B cell (primary cell): ENCODE data around the gene DDX28. TPM values are rescaled to one million over a fixed set of nuclear protein-coding genes. Genes with fewer than 3 reads are reported as not detected.
A peak's percentile ranks its signal among the peaks of the same experiment; 100 is the strongest.

Source experiments
- ATAC-seq: fragments of 200-7000 bp; cut with Tn5 transposase; one replicate; pipeline ENCODE4 v1.10.0; 2021; ENCODE audit warnings: low read depth, mild to moderate bottlenecking, moderate number of reproducible peaks, moderate library complexity
- CTCF ChIA-PET: fragments of 350-600 bp; sonication (Branson Sonifier 250); formaldehyde crosslinking; loops from one replicate; lab custom pipeline; 2021; ENCODE audit warnings: antibody characterized with exemption, inconsistent platforms; lab: Charles Lee
- POLR2A ChIA-PET: fragments of 350-600 bp; sonication (Branson Sonifier 250); formaldehyde crosslinking; loops from one replicate; lab custom pipeline; 2021; ENCODE audit warnings: antibody characterized with exemption; lab: Charles Lee
- DNase-seq: peaks from one replicate; pipeline ENCODE4 v3.0.0; 2013
- H2AFZ ChIP-seq: 2 replicates; pipeline ENCODE4 v1.6.1; 2012; ENCODE audit warnings: mild to moderate bottlenecking, low read depth, low read length; ENCODE audit not compliant: insufficient read depth, poor library complexity, severe bottlenecking
- H3K27ac ChIP-seq, 2 donors: 1 replicate in 1 of 2; 2 replicates in 1 of 2; pipeline ENCODE4 v1.5.1; 2012 to 2013; ENCODE audit warnings: low read length in 2 of 2, mild to moderate bottlenecking in 2 of 2, moderate library complexity in 1 of 2
- H3K27me3 ChIP-seq, 4 experiments: fragments of 200-600 bp in 1 of 4; sonication (generic) in 1 of 4; replicated peaks in 1 of 4; 1 replicate in 2 of 4; 2 replicates in 2 of 4; pipeline versions ENCODE4 v1.6.1 to v1.7.0; 2013 to 2016; ENCODE audit warnings: low read length in 3 of 4, mild to moderate bottlenecking in 2 of 4, mixed read lengths in 1 of 4, moderate library complexity in 1 of 4; ENCODE audit not compliant: insufficient read depth in 4 of 4, control insufficient read depth in 3 of 4; ENCODE audit errors: control extremely low read depth in 1 of 4
- H3K36me3 ChIP-seq, 2 experiments: replicated peaks in 1 of 2; 1 replicate in 1 of 2; 2 replicates in 1 of 2; pipeline versions ENCODE4 v1.6.1 to v1.7.1; 2013; ENCODE audit warnings: low read length in 1 of 2; ENCODE audit not compliant: insufficient read depth in 2 of 2, control insufficient read depth in 1 of 2; ENCODE audit errors: control extremely low read depth in 1 of 2, extremely low read depth in 1 of 2
- H3K4me1 ChIP-seq, 2 donors: fragments of 200-600 bp in 1 of 2; sonication (generic) in 1 of 2; 1 replicate in 1 of 2; 2 replicates in 1 of 2; pipeline versions ENCODE4 v1.5.1 to v1.6.1; 2013 to 2017; ENCODE audit warnings: low read length in 2 of 2; ENCODE audit not compliant: control insufficient read depth in 2 of 2, insufficient read depth in 2 of 2
- H3K4me2 ChIP-seq: replicated peaks from 2 replicates; pipeline ENCODE3; 2012; ENCODE audit warnings: mild to moderate bottlenecking, low read depth, low read length; ENCODE audit not compliant: poor library complexity, severe bottlenecking
- H3K4me3 ChIP-seq, 5 experiments: fragments of 200-600 bp in 1 of 5; sonication (generic) in 1 of 5; 1 replicate in 3 of 5; 2 replicates in 2 of 5; pipeline versions ENCODE4 v1.5.1 to v1.7.0; 2011 to 2016; ENCODE audit warnings: low read length in 4 of 5, mild to moderate bottlenecking in 4 of 5, low read depth in 2 of 5, control low read depth in 1 of 5, moderate library complexity in 1 of 5; ENCODE audit not compliant: insufficient read depth in 1 of 5; ENCODE audit errors: control extremely low read depth in 1 of 5, extremely low read depth in 1 of 5
- H3K79me2 ChIP-seq: fragments of 200-600 bp; sonication (generic); one replicate; pipeline ENCODE4 v1.6.0; 2016; ENCODE audit warnings: low read length; ENCODE audit not compliant: control insufficient read depth, insufficient read depth
- H3K9ac ChIP-seq: fragments of 200-600 bp; sonication (generic); 2 replicates; pipeline ENCODE4 v1.6.1; 2017; ENCODE audit warnings: mild to moderate bottlenecking, low read length, moderate library complexity
- H3K9me3 ChIP-seq, 3 donors: one replicate each; pipeline versions ENCODE4 v1.6.1 to v1.7.1; 2013; ENCODE audit warnings: low read length in 2 of 3; ENCODE audit not compliant: control insufficient read depth in 2 of 3, insufficient read depth in 1 of 3; ENCODE audit errors: control extremely low read depth in 1 of 3
- H4K20me1 ChIP-seq: 2 replicates; pipeline ENCODE4 v1.6.0; 2012; ENCODE audit warnings: mild to moderate bottlenecking, low read length; ENCODE audit not compliant: insufficient read depth, control insufficient read depth, poor library complexity, severe bottlenecking
- H3K27ac Mint-ChIP-seq: one replicate; pipeline ENCODE4 v1.8.0; 2021; ENCODE audit warnings: mixed read lengths
- H3K27me3 Mint-ChIP-seq: one replicate; pipeline ENCODE4 v1.8.0; 2021; ENCODE audit warnings: mixed read lengths
- H3K4me1 Mint-ChIP-seq: one replicate; pipeline ENCODE4 v1.8.0; 2021; ENCODE audit warnings: mixed read lengths
- H3K4me3 Mint-ChIP-seq: one replicate; pipeline ENCODE4 v1.8.0; 2021; ENCODE audit warnings: mixed read lengths
- H3K9me3 Mint-ChIP-seq: one replicate; pipeline ENCODE4 v1.8.0; 2022; ENCODE audit warnings: mixed read lengths; ENCODE audit not compliant: insufficient read depth
- EZH2 ChIP-seq: IDR thresholded peaks from 2 replicates; pipeline ENCODE4 v1.6.1; 2012; ENCODE audit warnings: borderline replicate concordance, low read depth, mild to moderate bottlenecking, moderate library complexity, low read length; ENCODE audit not compliant: insufficient read depth, poor library complexity, severe bottlenecking
- WGBS: methylation state at CpG from one replicate; pipeline ENCODE4 v1.1.5; 2013; ENCODE audit warnings: missing lambda C conversion rate; ENCODE audit not compliant: insufficient coverage; 5-methylcytosine and 5-hydroxymethylcytosine counted together
- intact Hi-C: fragments of 100-400 bp; cut with micrococcal nuclease; formaldehyde crosslinking; loops from one replicate; pipeline ENCODE4 v1.10.0; 2022
- polyA plus RNA-seq: library from polyadenylated mRNA; depleted of rRNA; stranded (reverse); fragments of >200 nt; gene quantifications from 2 replicates; pipeline ENCODE4 v1.2.3, GENCODE V29; 2012
- total RNA-seq, 2 donors: library from RNA; stranded (reverse); fragments of 120-200 nt in 1 of 2; gene quantifications; 1 replicate in 1 of 2; 2 replicates in 1 of 2; pipeline versions ENCODE4 v1.2.3 to v1.2.4, GENCODE V29; 2013 to 2022
- TF ChIP-seq, protein P1 (sequence below): fragments of 200-600 bp; IDR thresholded peaks from one replicate; pipeline ENCODE4 v1.8.0; 2022; ENCODE audit warnings: antibody characterized with exemption, mild to moderate bottlenecking

The DDX28 gene
- total and polyA plus RNA-seq, 2 donors (not counting 1 experiment from before 2014, with no cell fraction given), result 8.0 to 20.2 TPM

GRCh38 chr16:68005211-68005610 lies 17.8 kb downstream of the DDX28 start:
- peaks cover 36 to 46% of the 10 kb centered on the region in 2 donors for H3K4me1 ChIP-seq
- no peak for TF ChIP-seq EZH2
- ChIA-PET POLR2A (interaction anchor here (0.9 to 5.3 kb wide), 12 partner anchors 8 to 68 kb away, joined by 3 to 37 read pairs (median 7); partner anchors contain the start of genes DDX28, DPEP2NB, DUS2 and SLC12A4), CTCF (interaction anchor here (0.7 to 28.7 kb wide), 16 partner anchors 9 to 484 kb away, joined by 3 to 320 read pairs (median 4); partner anchors contain the start of genes DDX28, DPEP2NB, DUS2 and NRN1L)
- intact Hi-C loops, result no loop called here
- ATAC-seq (no peak), DNase-seq (no peak)
- WGBS, result 94% methylated on average over 6 of the region's 9 CpGs
- H3K79me2 ChIP-seq, result peaks cover 10% of the 10 kb centered on the region
- H3K36me3 ChIP-seq, result no peaks in the 10 kb centered on the region
- no peak overlapping the region for H3K9ac ChIP-seq
- Mint-ChIP-seq H3K4me3 (peak overlapping the region; percentile 69), H3K9me3 (no peaks in the 10 kb centered on the region), H3K27ac (peak overlapping the region; percentile 96), H3K4me1 (peaks cover 39% of the 10 kb centered on the region), H3K27me3 (no peaks in the 10 kb centered on the region)
- no peaks in the 10 kb centered on the region for H3K9me3 ChIP-seq
- H3K4me3 ChIP-seq, result no peak overlapping the region
- no peak overlapping the region for H2AFZ ChIP-seq
- peak overlapping the region; percentile 61 for H3K4me2 ChIP-seq
- no peaks in the 10 kb centered on the region for H3K27me3 ChIP-seq
- H3K27ac ChIP-seq, result peak overlapping the region; percentile 72 to 89
- H4K20me1 ChIP-seq, result no peaks in the 10 kb centered on the region

- no peak overlapping the region for H3K27ac ChIP-seq
- ChIA-PET POLR2A (interaction anchor here (0.7 to 1.8 kb wide), 2 partner anchors 9 to 111 kb away, joined by 5 to 11 read pairs; no protein-coding TSS in a partner anchor), CTCF (interaction anchor here (1.5 to 28.7 kb wide), 3 partner anchors 11 to 39 kb away, joined by 9 to 320 read pairs (median 21); partner anchors contain the start of genes DDX28 and DUS2)
- intact Hi-C loops, result no loop called here
- TF ChIP-seq, protein P1, sequence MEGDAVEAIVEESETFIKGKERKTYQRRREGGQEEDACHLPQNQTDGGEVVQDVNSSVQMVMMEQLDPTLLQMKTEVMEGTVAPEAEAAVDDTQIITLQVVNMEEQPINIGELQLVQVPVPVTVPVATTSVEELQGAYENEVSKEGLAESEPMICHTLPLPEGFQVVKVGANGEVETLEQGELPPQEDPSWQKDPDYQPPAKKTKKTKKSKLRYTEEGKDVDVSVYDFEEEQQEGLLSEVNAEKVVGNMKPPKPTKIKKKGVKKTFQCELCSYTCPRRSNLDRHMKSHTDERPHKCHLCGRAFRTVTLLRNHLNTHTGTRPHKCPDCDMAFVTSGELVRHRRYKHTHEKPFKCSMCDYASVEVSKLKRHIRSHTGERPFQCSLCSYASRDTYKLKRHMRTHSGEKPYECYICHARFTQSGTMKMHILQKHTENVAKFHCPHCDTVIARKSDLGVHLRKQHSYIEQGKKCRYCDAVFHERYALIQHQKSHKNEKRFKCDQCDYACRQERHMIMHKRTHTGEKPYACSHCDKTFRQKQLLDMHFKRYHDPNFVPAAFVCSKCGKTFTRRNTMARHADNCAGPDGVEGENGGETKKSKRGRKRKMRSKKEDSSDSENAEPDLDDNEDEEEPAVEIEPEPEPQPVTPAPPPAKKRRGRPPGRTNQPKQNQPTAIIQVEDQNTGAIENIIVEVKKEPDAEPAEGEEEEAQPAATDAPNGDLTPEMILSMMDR, result no peak
- TF ChIP-seq EZH2, result no peak
- H3K9me3 Mint-ChIP-seq, result no peaks in the 10 kb centered on the region
- 88% methylated on average over 1 of the region's 4 CpGs for whole genome bisulfite sequencing
- DNase-seq (no peak), ATAC-seq (no peak)
- peaks cover 58% of the 10 kb centered on the region for H3K4me1 Mint-ChIP-seq
- H3K4me3 Mint-ChIP-seq, result no peak overlapping the region
- H3K4me3 ChIP-seq, result no peak overlapping the region
- peaks cover 53 to 67% of the 10 kb centered on the region in 2 donors for H3K4me1 ChIP-seq
- H2AFZ ChIP-seq, result no peak overlapping the region
- no peaks in the 10 kb centered on the region for H4K20me1 ChIP-seq
- peaks cover 11% of the 10 kb centered on the region for H3K79me2 ChIP-seq
- peaks cover 0 to 9% (median 0%) of the 10 kb centered on the region in 3 donors for H3K9me3 ChIP-seq
- no peak overlapping the region for H3K4me2 ChIP-seq
- H3K27ac Mint-ChIP-seq, result peak overlapping the region; percentile 80
- H3K27me3 Mint-ChIP-seq, result no peaks in the 10 kb centered on the region
- no peaks in the 10 kb centered on the region for H3K36me3 ChIP-seq
- no peaks in the 10 kb centered on the region for H3K27me3 ChIP-seq
- no peak overlapping the region for H3K9ac ChIP-seq
Measured at GRCh38 chr16:68003031-68003430, 20.0 kb downstream of the DDX28 start.
